ENCODE data around the gene L3MBTL2.
"Not testable (repeated sequence)": the region's sequence is repeated elsewhere in the genome, so short reads cannot be mapped to it uniquely, and the experiment has no call there.

The L3MBTL2 gene
- 64.4 reads per million, percentile 74 among the genes with 10 or more reads in this experiment for total RNA-seq

- DNase-seq, result peak; percentile 99
These were observed at the start of gene L3MBTL2 for GRCh38 chr22:41204992-41205900. Gene L3MBTL2, plus strand, starts transcription at chr22:41205312. Its CDS starts 51 bp downstream, at chr22:41205363.

- DNase-seq, result no peak
These were observed 48.0 kb upstream of the L3MBTL2 start for GRCh38 chr22:41157083-41157482.

GRCh38 chr22:41169157-41169556 lies 36.0 kb upstream of the L3MBTL2 start:
- no peak for DNase-seq

- DNase-seq, result no peak
These were observed 33.1 kb upstream of the L3MBTL2 start for GRCh38 chr22:41171996-41172395.

GRCh38 chr22:41175546-41175945 lies 29.6 kb upstream of the L3MBTL2 start:
- no peak for DNase-seq

- DNase-seq, result no peak
These were observed 28.0 kb upstream of the L3MBTL2 start for GRCh38 chr22:41177040-41177621.

GRCh38 chr22:41177622-41178424 lies 27.3 kb upstream of the L3MBTL2 start:
- no peak for DNase-seq

GRCh38 chr22:41178425-41178975 lies 26.6 kb upstream of the L3MBTL2 start:
- DNase-seq, result no peak

GRCh38 chr22:41180362-41180761 lies 24.8 kb upstream of the L3MBTL2 start:
- DNase-seq, result not testable (repeated sequence)

GRCh38 chr22:41180926-41181325 lies 24.2 kb upstream of the L3MBTL2 start:
- DNase-seq, result no peak

- no peak for DNase-seq
These were observed 23.5 kb upstream of the L3MBTL2 start for GRCh38 chr22:41181349-41182241.

GRCh38 chr22:41184679-41185078 lies 20.4 kb upstream of the L3MBTL2 start:
- DNase-seq, result no peak

- DNase-seq, result no peak
These were observed 13.6 kb upstream of the L3MBTL2 start for GRCh38 chr22:41191467-41191866.

- no peak for DNase-seq
These were observed 11.3 kb upstream of the L3MBTL2 start for GRCh38 chr22:41193829-41194228.

- DNase-seq, result peak; percentile 79
These were observed 7.8 kb upstream of the L3MBTL2 start for GRCh38 chr22:41197038-41197972.

- DNase-seq, result peak; percentile 32
These were observed 7.0 kb upstream of the L3MBTL2 start for GRCh38 chr22:41198027-41198580.

- no peak for DNase-seq
These were observed 4.0 kb upstream of the L3MBTL2 start for GRCh38 chr22:41201141-41201540.

GRCh38 chr22:41203118-41203517 lies 2.0 kb upstream of the L3MBTL2 start:
- DNase-seq, result no peak

- no peak for DNase-seq
These were observed 1.0 kb upstream of the L3MBTL2 start for GRCh38 chr22:41204066-41204465.

GRCh38 chr22:41206719-41207118 lies 1.6 kb downstream of the L3MBTL2 start:
- DNase-seq, result no peak

Measured in effector CD4-positive, alpha-beta T cell (primary cell).